Epithelial cell of proximal tubule (primary cell): ENCODE measurements around the gene CHTOP. TPM values are rescaled to one million over a fixed set of nuclear protein-coding genes. Genes with fewer than 3 reads are reported as not detected.

Source experiments
- DNase-seq: peaks from one replicate; pipeline ENCODE4 v3.0.0-alpha.2; 2011; ENCODE audit warnings: low read depth
- H3K4me3 ChIP-seq: 2 replicates; pipeline ENCODE4 v1.5.1; 2011; ENCODE audit warnings: low read depth, mild to moderate bottlenecking, low read length
- total RNA-seq: library from RNA; depleted of rRNA; stranded (reverse); fragments of >200 nt; gene quantifications from 2 replicates; pipeline ENCODE4 v1.2.3, GENCODE V29; 2015
- TF ChIP-seq, protein P1 (sequence below): conservative IDR thresholded peaks from 2 replicates; pipeline ENCODE4 v1.5.1; 2012; ENCODE audit warnings: low read depth, mild to moderate bottlenecking, low read length

CHTOP gene
- total RNA-seq, 1 donor from 2014 or later, result 64.7 TPM

DNA sequence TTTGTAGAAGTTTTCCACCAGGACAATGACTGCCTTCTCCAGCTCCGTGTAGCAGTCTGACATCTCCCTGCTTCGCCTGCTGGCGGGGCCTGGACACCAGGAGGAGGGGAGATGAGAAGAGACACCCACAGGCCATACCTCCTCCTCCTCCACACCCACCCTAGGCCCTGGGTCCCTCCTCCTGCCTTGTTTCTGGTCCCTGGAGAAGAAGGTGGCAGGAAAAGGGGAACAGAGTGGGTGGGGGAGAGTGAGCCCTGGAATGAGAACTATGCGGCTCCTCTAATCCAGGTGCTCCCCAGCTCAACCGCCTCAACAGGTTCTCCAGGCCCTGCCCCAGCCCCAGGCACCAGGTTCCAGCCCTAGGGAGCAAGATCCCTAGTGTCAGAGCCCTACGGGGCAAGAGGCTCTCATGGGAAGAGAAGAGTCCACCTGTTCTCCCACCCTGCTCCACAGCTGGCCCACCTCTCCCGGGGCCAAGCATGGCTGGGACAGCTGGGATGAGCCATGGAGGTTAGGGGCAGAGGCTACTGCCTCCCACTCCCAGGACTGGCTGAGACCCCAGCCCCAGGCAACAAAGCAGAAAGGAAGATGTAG lies 25.7 kb upstream of the CHTOP start:
- TF ChIP-seq, protein P1, sequence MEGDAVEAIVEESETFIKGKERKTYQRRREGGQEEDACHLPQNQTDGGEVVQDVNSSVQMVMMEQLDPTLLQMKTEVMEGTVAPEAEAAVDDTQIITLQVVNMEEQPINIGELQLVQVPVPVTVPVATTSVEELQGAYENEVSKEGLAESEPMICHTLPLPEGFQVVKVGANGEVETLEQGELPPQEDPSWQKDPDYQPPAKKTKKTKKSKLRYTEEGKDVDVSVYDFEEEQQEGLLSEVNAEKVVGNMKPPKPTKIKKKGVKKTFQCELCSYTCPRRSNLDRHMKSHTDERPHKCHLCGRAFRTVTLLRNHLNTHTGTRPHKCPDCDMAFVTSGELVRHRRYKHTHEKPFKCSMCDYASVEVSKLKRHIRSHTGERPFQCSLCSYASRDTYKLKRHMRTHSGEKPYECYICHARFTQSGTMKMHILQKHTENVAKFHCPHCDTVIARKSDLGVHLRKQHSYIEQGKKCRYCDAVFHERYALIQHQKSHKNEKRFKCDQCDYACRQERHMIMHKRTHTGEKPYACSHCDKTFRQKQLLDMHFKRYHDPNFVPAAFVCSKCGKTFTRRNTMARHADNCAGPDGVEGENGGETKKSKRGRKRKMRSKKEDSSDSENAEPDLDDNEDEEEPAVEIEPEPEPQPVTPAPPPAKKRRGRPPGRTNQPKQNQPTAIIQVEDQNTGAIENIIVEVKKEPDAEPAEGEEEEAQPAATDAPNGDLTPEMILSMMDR, result no peak
- no peak for DNase-seq
- H3K4me3 ChIP-seq, result peak overlapping the region; percentile 99

DNA sequence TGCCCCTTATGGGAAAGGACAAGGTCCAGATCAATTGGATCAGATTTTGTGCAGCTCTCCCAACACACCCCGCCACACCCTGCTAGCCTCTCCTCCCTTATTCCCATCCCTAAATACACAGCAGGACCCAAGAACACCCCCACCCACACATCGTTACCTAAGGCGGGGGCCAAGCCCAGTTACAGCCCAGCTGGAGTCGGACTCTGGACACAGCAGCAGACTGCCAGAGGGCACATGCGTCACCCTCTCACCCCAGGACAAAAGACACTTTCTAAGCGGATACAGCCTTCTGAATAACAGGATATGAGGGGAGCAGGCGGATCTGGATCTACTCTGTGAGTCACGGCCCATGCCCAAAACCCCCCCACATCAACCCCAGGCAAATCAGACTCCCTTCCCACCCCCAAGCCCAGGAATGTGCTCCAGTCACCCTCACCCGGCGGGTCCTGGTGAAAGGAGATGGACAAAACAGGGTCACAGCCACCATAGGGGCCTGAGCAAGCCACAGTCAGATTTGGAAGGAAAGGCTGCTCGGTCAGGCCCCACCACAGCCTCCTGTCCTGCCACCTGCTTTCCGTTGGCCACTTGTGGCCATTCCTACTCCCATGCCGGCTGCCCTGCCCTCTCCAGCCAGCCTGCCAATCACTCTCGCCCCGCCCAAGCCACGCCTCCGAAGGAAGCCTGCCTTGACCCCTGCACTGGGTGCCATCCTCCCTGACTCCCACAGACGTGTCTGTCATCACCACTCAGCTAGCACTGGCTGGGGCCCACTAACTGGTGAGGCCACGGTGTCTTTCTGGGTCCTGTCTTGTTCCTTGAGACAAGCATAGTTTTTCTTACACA lies 24.9 kb upstream of the CHTOP start:
- peak overlapping the region; percentile 99 for H3K4me3 ChIP-seq
- peak; percentile 76 for DNase-seq
- TF ChIP-seq, protein P1, result no peak

DNA sequence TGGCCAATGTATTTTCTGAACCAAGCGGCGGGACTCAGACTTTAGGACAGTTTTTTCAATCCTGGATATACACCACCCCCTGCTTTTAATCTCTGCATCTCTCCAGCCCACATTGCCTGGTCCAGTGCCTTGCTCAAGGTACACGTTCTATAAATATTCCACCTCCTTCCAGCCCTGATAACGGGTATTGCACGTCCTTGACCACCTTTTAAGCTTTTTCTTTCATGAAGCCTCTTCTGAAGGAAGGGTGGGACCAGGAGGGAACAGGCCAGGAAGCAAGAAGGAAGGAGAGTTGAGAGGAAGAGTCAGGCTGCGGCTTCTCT lies 24.3 kb upstream of the CHTOP start:
- H3K4me3 ChIP-seq, result peak overlapping the region; percentile 99
- no peak for DNase-seq
- TF ChIP-seq, protein P1, result no peak

DNA sequence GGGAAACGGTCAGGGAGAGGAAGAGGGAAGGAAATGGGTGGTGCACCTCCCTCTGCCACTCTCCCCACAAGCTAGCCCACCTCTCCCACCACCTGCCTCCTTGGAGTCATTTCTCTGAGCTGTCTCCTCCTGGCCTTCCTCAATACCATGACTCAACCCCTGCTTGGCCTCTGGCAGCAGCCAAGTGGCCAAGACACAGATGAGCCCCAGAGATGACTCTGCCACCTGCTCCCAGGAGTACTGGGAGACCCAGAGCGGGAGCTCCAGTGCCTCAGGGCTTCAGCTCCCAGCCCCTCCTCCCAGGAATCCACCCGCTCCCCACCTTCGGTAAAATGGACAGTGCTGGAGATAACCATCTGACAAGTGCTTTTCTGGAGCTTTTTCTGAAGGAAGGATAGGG lies 23.5 kb upstream of the CHTOP start:
- TF ChIP-seq, protein P1, result no peak
- DNase-seq, result no peak
- H3K4me3 ChIP-seq, result peak overlapping the region; percentile 99

DNA sequence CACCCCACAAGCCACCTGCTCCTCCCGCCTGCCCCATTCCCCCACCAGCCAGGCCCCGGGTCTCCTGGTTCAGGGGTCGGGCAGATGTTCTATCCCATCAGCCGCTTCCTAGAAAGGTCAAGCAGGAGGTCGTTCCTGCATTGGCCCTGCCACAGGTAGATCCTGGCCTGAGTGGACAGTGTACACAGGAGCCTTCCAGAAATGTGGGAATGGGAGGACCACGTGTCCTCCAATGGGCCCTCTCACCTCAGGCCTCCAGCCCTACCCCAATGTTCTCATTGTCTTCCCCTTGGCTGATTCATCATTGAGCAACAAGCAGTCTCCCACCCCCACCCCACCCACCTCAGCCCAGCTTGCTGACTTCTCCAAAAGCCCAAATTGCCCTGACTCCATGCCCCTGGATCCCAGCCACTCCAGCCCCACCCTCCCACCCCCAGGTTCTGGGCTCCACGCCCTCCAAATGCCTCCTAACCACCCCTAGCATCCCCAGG lies 23.0 kb upstream of the CHTOP start:
- peak overlapping the region; percentile 99 for H3K4me3 ChIP-seq
- DNase-seq, result no peak
- TF ChIP-seq, protein P1, result no peak

DNA sequence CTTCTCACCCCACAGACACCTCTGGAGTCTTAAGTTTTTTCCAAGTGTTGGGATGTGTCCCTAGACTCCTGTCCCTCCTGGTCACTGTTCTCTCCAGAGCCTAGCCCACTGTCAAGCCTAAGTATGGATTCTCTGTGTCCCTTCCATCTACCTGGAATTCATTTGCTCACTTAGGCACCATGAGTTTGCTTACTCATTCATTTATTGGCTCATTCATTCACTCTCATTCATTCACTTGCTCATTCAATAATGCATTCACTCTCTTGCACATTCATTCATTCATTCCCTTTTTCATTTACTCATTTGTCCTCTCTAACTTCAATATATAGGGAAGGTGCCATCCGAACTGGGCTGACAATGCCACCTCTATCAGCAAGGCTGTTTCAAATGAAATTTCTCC lies 22.5 kb upstream of the CHTOP start:
- DNase-seq, result no peak
- H3K4me3 ChIP-seq, result peak overlapping the region; percentile 99
- TF ChIP-seq, protein P1, result no peak
